ENCODE data around the gene GPR173.

GPR173 gene

GRCh38 chrX:53013291-53013690 is 35.3 kb upstream of the GPR173 start:
- Histone ChIP-seq H4K20me1 (ENCODE audit: insufficient read depth, low read length) (no peaks in the 10 kb centered on the region), H3K36me3 (replicated peaks; ENCODE audit: low read depth, low read length) (no peaks in the 10 kb centered on the region), H3K27me3 (ENCODE audit: low read depth, low read length) (no peaks in the 10 kb centered on the region), H3K4me2 (ENCODE audit: low read length) (no peak overlapping the region), H3K4me3 (ENCODE audit: low read length) (no peak overlapping the region), H3K9ac (ENCODE audit: low read length) (no peak overlapping the region), H3K27ac (ENCODE audit: low read length) (no peak overlapping the region), H3K79me2 (ENCODE audit: low read length) (no peaks in the 10 kb centered on the region), H3K4me1 (ENCODE audit: low read length) (no peaks in the 10 kb centered on the region), H3K9me3 (ENCODE audit: insufficient read depth, low read length) (no peaks in the 10 kb centered on the region), H2AFZ (ENCODE audit: low read depth, low read length) (no peak overlapping the region)
- TF ChIP-seq EZH2phosphoT487 (IDR thresholded peaks at IDR 0.05; ENCODE audit: low read depth) (no peak), CTCF (IDR thresholded peaks at IDR 0.05; ENCODE audit: low read depth, low read length) (no peak)

- H3K4me3 ChIP-seq (ENCODE audit: low read length), result no peak overlapping the region
- H2AFZ ChIP-seq (ENCODE audit: low read depth, low read length), result no peak overlapping the region
- no peak overlapping the region for H3K4me2 ChIP-seq (ENCODE audit: low read length)
- no peaks in the 10 kb centered on the region for H4K20me1 ChIP-seq (ENCODE audit: insufficient read depth, low read length)
- no peak overlapping the region for H3K9ac ChIP-seq (ENCODE audit: low read length)
- TF ChIP-seq CTCF (IDR thresholded peaks at IDR 0.05; ENCODE audit: low read depth, low read length) (no peak), EZH2phosphoT487 (IDR thresholded peaks at IDR 0.05; ENCODE audit: low read depth) (no peak)
- H3K27me3 ChIP-seq (ENCODE audit: low read depth, low read length), result no peaks in the 10 kb centered on the region
- no peaks in the 10 kb centered on the region for H3K79me2 ChIP-seq (ENCODE audit: low read length)
- H3K36me3 ChIP-seq (replicated peaks; ENCODE audit: low read depth, low read length), result no peaks in the 10 kb centered on the region
- no peaks in the 10 kb centered on the region for H3K4me1 ChIP-seq (ENCODE audit: low read length)
- H3K27ac ChIP-seq (ENCODE audit: low read length), result no peak overlapping the region
- H3K9me3 ChIP-seq (ENCODE audit: insufficient read depth, low read length), result no peaks in the 10 kb centered on the region
Measured at GRCh38 chrX:53018627-53019026, 30.0 kb upstream of the GPR173 start.

- H3K27ac ChIP-seq (ENCODE audit: low read length), result no peak overlapping the region
- no peaks in the 10 kb centered on the region for H3K79me2 ChIP-seq (ENCODE audit: low read length)
- no peaks in the 10 kb centered on the region for H3K36me3 ChIP-seq (replicated peaks; ENCODE audit: low read depth, low read length)
- no peaks in the 10 kb centered on the region for H4K20me1 ChIP-seq (ENCODE audit: insufficient read depth, low read length)
- no peak overlapping the region for H3K4me3 ChIP-seq (ENCODE audit: low read length)
- H3K27me3 ChIP-seq (ENCODE audit: low read depth, low read length), result no peaks in the 10 kb centered on the region
- H2AFZ ChIP-seq (ENCODE audit: low read depth, low read length), result no peak overlapping the region
- no peaks in the 10 kb centered on the region for H3K9me3 ChIP-seq (ENCODE audit: insufficient read depth, low read length)
- no peak overlapping the region for H3K4me2 ChIP-seq (ENCODE audit: low read length)
- no peak overlapping the region for H3K9ac ChIP-seq (ENCODE audit: low read length)
- TF ChIP-seq EZH2phosphoT487 (IDR thresholded peaks at IDR 0.05; ENCODE audit: low read depth) (no peak), CTCF (IDR thresholded peaks at IDR 0.05; ENCODE audit: low read depth, low read length) (no peak)
- no peaks in the 10 kb centered on the region for H3K4me1 ChIP-seq (ENCODE audit: low read length)
Measured at GRCh38 chrX:53022381-53022780, 26.2 kb upstream of the GPR173 start.

GRCh38 chrX:53028678-53029077 is 19.9 kb upstream of the GPR173 start:
- Histone ChIP-seq H2AFZ (ENCODE audit: low read depth, low read length) (no peak overlapping the region), H4K20me1 (ENCODE audit: insufficient read depth, low read length) (no peaks in the 10 kb centered on the region), H3K4me2 (ENCODE audit: low read length) (no peak overlapping the region), H3K9ac (ENCODE audit: low read length) (no peak overlapping the region), H3K9me3 (ENCODE audit: insufficient read depth, low read length) (no peaks in the 10 kb centered on the region), H3K27ac (ENCODE audit: low read length) (no peak overlapping the region), H3K36me3 (replicated peaks; ENCODE audit: low read depth, low read length) (no peaks in the 10 kb centered on the region), H3K4me3 (ENCODE audit: low read length) (no peak overlapping the region), H3K27me3 (ENCODE audit: low read depth, low read length) (no peaks in the 10 kb centered on the region), H3K4me1 (ENCODE audit: low read length) (no peaks in the 10 kb centered on the region), H3K79me2 (ENCODE audit: low read length) (no peaks in the 10 kb centered on the region)
- TF ChIP-seq CTCF (IDR thresholded peaks at IDR 0.05; ENCODE audit: low read depth, low read length), result no peak
- TF ChIP-seq EZH2phosphoT487 (IDR thresholded peaks at IDR 0.05; ENCODE audit: low read depth), result no peak
